Gastrocnemius medialis (tissue), 4 donors: ENCODE measurements around the gene TTC28.

Experiments
- POLR2A ChIP-seq, 2 donors: fragments of 450-650 bp; IDR thresholded peaks; one replicate each; pipeline ENCODE4 v1.6.1; 2017; ENCODE audit warnings: antibody characterized with exemption in 2 of 2, mild to moderate bottlenecking in 2 of 2, moderate library complexity in 2 of 2
- TF ChIP-seq, protein P1 (sequence below), 5 experiments: fragments of 450-650 bp in 3 of 5; fragments of 200-600 bp in 2 of 5; sonication (generic) in 2 of 5; IDR thresholded peaks in 4 of 5; conservative IDR thresholded peaks in 1 of 5; 1 replicate in 4 of 5; 2 replicates in 1 of 5; pipeline ENCODE4 v1.5.1; 2016 to 2019; ENCODE audit warnings: antibody characterized with exemption in 5 of 5, mild to moderate bottlenecking in 3 of 5, moderate library complexity in 3 of 5

DNA sequence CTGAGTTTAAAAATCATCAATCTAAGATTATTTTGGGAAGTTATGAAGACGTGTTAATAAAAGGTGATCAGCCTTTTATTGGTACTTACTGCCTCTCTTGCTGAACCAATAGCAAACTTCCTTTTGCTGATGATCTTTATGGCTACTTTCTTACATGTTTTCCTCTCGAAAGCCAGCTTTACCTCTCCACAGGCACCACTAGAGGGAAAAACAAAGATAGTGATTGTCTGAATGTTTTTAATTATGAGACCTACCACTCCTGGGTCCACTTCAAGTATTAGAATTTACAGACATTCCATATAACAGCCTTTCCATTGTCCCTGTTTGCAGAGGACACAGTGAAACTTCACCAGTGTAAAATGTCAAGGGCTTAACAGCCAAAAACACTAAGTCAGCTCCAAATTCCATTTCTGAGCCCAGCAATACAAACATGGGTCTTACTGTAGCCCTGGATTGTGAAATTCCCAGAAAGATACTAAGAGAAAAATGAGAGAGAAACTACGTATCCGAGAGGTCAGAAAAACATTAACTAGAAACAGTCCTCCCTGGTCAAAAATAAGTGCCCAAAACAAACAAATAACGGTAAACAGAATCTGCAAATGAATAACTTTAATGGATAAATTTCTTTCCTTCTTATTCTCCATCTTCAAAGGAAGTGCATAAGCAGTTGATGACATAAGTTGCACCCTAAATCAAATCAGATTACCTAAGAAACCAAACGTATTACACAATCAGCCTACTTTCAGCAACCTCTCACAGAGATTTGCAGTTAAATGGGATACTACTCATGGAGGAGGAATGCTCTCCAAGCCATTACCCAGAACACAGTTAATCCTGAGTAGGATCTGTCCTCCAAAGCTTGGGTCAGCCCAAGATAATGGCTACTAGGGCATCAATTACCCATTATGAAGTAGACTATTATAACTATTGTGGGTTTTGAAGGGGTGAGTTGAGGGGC lies 32.5 kb upstream of the TTC28 start:
- TF ChIP-seq, protein P1, sequence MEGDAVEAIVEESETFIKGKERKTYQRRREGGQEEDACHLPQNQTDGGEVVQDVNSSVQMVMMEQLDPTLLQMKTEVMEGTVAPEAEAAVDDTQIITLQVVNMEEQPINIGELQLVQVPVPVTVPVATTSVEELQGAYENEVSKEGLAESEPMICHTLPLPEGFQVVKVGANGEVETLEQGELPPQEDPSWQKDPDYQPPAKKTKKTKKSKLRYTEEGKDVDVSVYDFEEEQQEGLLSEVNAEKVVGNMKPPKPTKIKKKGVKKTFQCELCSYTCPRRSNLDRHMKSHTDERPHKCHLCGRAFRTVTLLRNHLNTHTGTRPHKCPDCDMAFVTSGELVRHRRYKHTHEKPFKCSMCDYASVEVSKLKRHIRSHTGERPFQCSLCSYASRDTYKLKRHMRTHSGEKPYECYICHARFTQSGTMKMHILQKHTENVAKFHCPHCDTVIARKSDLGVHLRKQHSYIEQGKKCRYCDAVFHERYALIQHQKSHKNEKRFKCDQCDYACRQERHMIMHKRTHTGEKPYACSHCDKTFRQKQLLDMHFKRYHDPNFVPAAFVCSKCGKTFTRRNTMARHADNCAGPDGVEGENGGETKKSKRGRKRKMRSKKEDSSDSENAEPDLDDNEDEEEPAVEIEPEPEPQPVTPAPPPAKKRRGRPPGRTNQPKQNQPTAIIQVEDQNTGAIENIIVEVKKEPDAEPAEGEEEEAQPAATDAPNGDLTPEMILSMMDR (IDR thresholded peaks at IDR 0.05 in 4 of 5, conservative IDR thresholded peaks at IDR 0.05 in 1 of 5) = peak in 1 of 5 experiments; percentile 15
- TF ChIP-seq POLR2A (IDR thresholded peaks at IDR 0.05) = no peak
